GM12874 (cell line): ENCODE measurements around the gene COL12A1.

Experiments used
- TF ChIP-seq, protein P1 (sequence below): IDR thresholded peaks from 2 replicates; pipeline ENCODE4 v1.5.1; 2011; ENCODE audit warnings: low read depth, mild to moderate bottlenecking, control low read depth, low read length, moderate library complexity; ENCODE audit not compliant: insufficient read depth

COL12A1 gene

DNA sequence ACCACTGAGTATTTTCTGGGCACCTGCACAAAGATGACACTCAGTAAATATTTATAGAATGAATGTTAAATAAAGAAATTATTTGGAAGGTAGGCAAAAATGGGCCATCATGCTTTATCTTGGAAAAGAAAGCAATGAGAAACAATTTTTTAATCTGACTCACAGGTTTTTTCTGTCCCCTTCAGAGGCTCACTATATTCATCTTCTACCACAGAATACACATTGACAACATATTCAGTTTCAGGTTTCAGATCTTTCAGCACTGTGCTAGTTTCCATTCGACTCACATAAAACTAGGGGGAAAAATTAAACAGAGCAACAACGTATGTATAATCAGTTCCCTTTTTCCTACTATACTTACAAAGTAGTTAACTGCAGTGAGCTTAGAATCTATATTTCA is 58.3 kb downstream of the COL12A1 start:
- TF ChIP-seq, protein P1, sequence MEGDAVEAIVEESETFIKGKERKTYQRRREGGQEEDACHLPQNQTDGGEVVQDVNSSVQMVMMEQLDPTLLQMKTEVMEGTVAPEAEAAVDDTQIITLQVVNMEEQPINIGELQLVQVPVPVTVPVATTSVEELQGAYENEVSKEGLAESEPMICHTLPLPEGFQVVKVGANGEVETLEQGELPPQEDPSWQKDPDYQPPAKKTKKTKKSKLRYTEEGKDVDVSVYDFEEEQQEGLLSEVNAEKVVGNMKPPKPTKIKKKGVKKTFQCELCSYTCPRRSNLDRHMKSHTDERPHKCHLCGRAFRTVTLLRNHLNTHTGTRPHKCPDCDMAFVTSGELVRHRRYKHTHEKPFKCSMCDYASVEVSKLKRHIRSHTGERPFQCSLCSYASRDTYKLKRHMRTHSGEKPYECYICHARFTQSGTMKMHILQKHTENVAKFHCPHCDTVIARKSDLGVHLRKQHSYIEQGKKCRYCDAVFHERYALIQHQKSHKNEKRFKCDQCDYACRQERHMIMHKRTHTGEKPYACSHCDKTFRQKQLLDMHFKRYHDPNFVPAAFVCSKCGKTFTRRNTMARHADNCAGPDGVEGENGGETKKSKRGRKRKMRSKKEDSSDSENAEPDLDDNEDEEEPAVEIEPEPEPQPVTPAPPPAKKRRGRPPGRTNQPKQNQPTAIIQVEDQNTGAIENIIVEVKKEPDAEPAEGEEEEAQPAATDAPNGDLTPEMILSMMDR = no peak

DNA sequence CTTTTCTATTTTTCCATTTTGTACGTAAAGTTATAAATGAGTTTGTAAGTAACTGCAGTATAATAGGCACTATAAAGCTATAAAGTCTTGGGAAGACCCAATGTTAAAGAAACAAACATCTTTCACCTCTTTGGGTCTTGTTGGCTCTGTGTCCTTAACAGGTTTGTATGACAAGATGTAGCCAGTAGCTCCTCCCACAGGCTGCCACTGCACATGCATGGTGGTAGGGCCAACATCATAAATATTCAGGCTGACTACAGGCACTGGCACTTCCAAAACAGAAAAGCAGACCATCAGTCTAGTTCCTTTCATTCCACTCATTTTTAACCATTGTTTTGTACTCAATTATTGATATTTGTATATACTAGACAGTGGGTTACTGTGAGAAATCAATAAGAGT is 59.9 kb downstream of the COL12A1 start:
- TF ChIP-seq, protein P1 = no peak

DNA sequence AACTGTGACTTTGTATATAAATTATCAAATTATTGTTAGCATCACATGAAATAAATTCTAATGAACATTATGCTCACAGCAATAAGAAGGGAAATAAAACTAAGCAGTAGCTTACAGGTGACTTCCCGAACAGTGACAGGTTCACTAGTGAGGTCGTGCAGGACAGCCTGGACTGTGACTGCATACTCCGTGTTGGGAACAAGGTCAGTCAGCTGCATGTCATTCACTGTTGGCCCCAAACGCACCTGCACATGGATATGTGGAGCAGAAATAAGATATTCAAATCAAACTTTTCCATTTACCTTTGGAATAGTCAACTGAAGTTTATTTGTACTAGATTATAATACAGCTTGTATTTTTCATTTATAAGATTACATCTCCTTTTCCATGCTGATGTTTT is 60.6 kb downstream of the COL12A1 start:
- TF ChIP-seq, protein P1 = no peak

- TF ChIP-seq, protein P1 = no peak
Measured at GRCh38 chr6:75144386-75144785, 61.5 kb downstream of the COL12A1 start.

GRCh38 chr6:75143191-75143590 is 62.7 kb downstream of the COL12A1 start:
- TF ChIP-seq, protein P1 = no peak

DNA sequence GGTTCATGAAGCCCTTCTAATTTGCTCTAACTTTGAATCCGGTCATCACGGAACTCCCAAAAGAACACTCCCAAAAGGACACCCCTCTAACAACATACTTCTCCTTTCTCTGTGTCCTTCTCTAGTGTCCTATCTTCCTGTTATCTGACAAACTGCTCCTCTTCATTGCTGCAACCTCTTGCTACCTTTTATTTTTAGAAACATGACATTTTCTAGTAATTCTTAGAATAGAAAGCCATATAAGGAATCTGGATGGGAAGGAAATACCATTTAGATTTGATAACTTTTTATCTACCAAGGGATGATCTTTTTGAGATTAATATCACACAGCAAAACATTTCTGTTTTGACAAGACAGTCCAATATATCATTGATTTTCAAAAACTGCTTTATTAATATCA is 63.1 kb downstream of the COL12A1 start:
- TF ChIP-seq, protein P1 = no peak

GRCh38 chr6:75135876-75136275 is 70.0 kb downstream of the COL12A1 start:
- TF ChIP-seq, protein P1 = no peak

- TF ChIP-seq, protein P1 = no peak
Measured at GRCh38 chr6:75135450-75135849, 70.4 kb downstream of the COL12A1 start.
